ENCODE measurements around the gene LLCFC1. TPM values are rescaled to one million over a fixed set of nuclear protein-coding genes. Genes with fewer than 3 reads are reported as not detected.

Gene LLCFC1
- total and polyA plus RNA-seq, 2 of the 8 experiments (the other 6 are each of a cell fraction or from before 2014, with no cell fraction given): not detected

DNA sequence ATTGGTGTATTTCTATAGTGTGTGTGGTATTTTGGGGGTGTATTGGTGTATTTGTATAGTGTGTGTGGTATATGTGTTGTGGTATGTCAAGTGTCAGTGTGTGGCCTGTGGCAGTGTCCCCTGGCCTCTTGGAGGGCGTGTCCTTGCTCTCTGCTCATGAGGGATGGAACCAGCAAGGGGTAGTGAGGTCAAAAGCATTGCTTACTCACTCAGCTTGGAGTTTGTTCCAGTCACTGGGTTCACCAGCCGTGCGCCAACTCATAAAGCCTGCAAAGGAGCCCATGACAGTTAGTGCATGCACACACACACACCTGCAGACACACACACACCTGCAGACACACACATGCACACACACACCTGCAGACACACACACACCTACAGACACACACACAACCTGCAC lies 49.5 kb upstream of the LLCFC1 start (continued):
- TF ChIP-seq CREB1 (IDR thresholded peaks at IDR 0.05): no peak
- TF ChIP-seq HDAC2 (IDR thresholded peaks at IDR 0.05; ENCODE audit: borderline replicate concordance in 1 of 2, low read depth in 2 of 2, low read length in 2 of 2): no peak
- TF ChIP-seq SRF (IDR thresholded peaks at IDR 0.05; ENCODE audit: low read depth, low read length): no peak
- TF ChIP-seq RAD21 (IDR thresholded peaks at IDR 0.05 in 1 of 2, conservative IDR thresholded peaks at IDR 0.05 in 1 of 2; ENCODE audit: low read depth in 2 of 2, low read length in 2 of 2): no peak
- TF ChIP-seq MAFK (IDR thresholded peaks at IDR 0.05; ENCODE audit: low read depth, low read length): no peak
- no peak for TF ChIP-seq ASH2L (IDR thresholded peaks at IDR 0.05; ENCODE audit: low read length)
- TF ChIP-seq SP4 (IDR thresholded peaks at IDR 0.05; ENCODE audit: low read length): no peak
